TTC549 (cell line): ENCODE results near the gene ING2.

Experiments
- FAIRE-seq: peaks from 2 replicates; lab custom pipeline; 2012; peaks lifted over from hg19 to GRCh38; lab: Jason Lieb, UNC

ING2 gene

DNA sequence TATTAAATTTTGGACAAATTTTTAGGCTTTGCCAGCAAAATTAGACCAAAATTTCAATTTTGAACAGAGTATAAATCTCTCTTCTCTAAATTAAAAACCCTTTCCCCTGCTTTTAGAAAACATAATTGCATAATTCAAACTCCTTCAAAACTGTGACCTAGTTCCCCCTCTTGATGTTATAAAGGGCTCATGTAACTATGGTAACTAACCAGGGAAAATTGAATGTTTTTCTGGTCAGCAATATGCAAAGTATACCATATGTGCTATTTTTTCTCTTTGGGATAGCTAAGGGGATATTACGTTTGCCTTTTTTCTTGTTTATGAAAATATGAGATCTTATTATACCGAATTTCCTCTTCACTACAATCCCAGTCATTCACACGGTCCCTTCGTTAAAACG, 5.1 kb upstream of the ING2 start:
- no peak for FAIRE-seq

DNA sequence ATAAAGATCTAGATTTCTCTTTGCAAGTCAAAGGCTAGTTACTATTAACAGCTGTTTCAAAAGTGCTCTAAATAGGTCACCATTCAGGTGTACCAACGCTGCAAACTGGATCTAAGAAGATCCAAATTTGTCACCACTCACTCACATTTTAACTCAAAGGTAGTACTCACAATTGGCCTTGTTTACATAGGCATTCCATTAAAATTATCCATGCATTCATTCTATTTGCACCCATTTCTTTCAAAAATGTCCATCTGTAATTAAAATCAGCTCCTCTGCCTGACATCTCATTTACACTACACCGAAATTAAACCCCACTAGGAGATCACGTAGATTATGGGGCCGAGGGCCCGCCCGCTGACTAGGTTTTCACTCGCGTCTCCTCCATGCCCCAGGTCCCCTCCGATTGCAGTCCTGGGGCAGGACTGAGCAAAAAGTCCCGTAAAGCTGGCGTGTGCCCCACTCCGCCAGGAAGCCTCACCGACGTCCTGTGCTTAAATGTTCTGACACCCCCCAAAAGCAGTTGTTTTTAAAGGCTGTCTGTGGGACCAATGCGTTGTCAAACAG, 1.3 kb upstream of the ING2 start:
- FAIRE-seq = no peak

GRCh38 chr4:183504064-183504929, 561 bp upstream of the ING2 start:
- FAIRE-seq = peak; percentile 62

- no peak for FAIRE-seq
These were observed 942 bp downstream of the ING2 start for GRCh38 chr4:183505611-183506388.

- no peak for FAIRE-seq
These were observed 1.5 kb downstream of the ING2 start for GRCh38 chr4:183506389-183506735.

DNA sequence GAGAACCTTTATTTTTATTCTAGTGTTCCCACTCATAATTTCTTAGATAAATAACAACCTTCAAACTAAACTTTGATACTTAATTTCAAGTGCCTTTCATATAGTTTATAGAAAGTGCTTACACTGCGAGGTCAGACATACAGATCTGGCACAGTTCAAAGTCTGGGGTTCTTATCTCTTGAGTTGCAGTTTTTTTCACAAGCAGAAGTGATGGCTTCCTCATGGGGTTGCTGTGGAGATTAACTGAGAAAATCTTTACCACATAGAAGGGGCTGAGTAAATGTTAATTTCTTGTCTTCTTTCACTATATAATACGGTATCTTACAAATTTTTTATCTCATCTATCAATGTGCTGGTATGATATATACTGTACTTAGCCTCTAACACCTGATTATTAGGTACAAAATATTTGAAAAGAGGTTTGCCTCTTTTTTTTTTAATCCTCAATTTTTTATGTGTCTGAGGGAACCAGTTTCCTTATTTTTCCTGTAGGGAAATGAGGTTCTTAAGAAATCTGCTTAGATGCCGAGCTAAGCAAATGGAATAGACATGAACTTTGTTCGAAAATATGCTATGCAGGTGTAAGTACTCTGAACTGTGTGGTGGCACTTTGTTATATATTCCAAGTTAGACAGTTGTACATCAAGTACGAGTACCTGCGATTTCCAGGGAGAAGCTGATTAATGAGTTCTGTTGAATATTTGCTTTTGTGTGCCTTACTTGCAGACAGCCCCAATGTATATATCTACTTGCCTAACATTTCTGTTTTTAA, 3.3 kb downstream of the ING2 start:
- FAIRE-seq = no peak

DNA sequence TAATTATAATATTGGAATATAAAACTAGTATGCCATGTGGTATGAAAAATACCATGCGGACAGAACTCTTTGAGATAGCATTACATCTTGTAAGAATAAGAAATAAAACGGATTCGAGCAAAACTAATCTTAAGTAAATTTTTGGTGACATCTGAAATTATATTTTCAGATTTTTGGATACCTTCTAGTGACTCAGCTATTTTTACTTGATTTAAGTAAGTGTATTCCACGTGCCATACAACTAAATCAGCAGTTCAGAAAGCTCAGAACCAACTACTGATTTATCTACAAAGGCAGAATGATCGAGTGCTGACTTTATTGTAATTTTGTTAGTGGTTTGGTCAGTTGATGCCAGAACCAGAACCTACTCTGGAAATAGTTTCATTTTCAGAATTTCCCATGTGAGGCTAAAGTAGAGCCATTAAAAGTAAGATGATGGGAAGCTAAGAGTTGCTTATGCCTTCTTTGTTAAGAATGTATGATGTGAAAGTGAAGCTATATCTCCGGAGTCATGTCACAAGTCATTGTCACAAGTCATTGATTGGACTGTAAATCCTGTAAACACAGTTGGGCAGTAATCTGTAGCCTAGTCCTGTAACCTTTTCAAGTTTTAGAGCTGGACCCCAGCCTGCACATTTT, 4.0 kb downstream of the ING2 start:
- FAIRE-seq = no peak

- FAIRE-seq = no peak
These were observed 10.6 kb downstream of the ING2 start for GRCh38 chr4:183515411-183515810.

GRCh38 chr4:183517194-183517593, 12.3 kb downstream of the ING2 start:
- no peak for FAIRE-seq

DNA sequence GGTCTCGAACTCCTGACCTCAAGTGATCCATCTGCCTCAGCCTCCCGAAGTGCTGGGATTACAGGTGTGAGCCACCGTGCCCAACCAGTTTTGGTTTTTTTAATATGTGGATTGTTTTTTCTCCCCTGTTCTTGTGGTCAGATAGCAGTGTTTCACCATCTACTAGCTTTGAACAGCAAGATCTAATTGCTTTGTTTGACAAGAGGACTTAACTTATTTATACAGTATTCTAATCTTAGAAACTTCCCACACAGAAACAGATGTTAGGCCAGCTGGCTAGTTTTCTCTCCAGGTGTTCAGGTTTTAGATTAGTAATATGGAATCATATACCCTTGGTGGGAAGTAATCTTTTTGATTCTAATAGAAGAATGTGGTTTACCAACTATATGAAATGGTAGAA, 12.9 kb downstream of the ING2 start:
- FAIRE-seq = no peak

- FAIRE-seq = no peak
These were observed 18.0 kb downstream of the ING2 start for GRCh38 chr4:183522821-183523220.

DNA sequence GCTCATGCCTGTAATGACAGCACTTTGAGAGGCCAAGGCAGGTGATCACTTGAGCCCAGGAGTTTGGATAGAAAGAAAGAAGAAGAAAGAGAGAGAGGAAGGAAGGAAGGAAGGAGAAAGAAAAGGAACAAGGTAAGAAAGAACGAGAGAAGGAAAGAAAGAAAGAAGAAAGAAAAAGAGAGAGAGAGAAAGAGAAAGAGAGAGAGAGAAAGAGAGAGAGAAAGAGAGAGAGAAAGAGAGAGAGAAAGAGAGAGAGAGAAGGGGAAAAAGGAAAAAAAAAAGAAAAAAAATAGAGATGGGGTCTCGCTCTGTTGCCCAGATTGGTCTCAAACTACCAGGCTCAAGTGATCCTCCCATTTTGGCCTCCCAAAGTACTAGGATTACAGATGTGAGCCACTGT, 22.5 kb downstream of the ING2 start:
- no peak for FAIRE-seq

DNA sequence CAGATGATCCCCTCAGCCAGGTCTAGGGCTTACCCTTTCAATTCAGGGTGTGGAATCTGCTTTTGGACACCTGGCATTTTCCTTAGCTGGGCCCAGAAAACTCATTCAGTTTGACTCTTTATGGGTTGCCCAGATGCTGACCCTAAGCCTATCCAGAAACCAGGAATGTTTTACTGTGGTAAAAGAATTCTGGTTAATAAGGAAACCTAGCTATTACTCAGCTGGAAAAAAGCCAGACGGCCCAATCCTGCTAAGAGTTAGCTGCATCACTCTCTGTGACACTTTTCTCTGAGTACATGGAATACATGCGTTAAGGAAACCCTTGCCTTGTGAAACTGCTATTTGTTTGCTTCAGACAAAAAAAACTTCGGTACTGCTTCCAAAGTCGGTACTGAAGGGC, 28.0 kb downstream of the ING2 start:
- FAIRE-seq = no peak

- no peak for FAIRE-seq
These were observed 28.8 kb downstream of the ING2 start for GRCh38 chr4:183533698-183534097.

DNA sequence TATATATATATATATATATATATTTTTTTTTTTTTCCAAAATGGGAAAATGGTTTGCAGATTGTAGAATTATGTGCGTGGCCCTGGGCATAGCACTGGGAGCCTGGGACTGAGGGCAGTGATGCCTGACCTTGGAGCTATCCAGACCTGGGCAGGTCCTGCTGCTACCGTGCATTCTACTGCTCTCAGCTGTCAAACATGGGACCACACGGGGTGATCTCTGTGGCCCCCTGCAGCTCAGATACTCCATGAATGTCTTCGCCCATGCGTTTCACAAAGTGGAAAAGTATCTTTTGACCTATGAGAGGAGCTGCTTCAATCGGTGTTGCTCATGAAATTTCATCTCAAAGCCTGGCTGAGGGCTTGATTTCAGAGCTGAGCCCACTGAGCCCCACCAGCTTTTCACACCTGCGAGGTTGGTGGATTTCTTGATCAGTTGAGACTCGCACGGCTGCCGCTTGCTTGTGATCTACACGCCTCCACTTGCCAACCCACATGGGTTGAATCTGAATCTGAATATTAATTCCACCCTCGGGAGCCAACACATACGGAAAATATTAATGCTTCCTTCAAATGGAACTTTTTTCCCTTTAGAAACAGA, 35.7 kb downstream of the ING2 start:
- FAIRE-seq = no peak

- FAIRE-seq = no peak
These were observed 36.3 kb downstream of the ING2 start for GRCh38 chr4:183541010-183541751.

GRCh38 chr4:183541752-183542040, 36.8 kb downstream of the ING2 start:
- no peak for FAIRE-seq

DNA sequence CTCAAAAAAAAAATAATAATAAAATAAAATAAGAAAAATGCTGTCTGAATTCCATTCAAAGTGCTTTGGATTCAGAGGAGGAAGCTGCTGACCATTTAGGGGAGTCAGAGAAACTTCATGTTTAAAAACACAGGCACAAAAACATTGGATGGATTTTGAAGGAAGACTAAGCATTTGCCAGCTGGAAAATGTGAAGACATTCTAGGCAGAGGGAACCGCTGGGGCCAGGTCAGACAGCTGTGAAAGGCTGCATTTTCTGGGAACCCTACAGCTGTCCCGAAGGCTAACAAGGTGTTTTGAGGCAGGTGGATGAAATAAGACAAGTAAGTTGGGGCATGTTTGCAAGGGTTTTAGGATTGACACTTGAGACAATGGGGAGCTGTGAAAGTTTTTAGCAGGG, 38.6 kb downstream of the ING2 start:
- no peak for FAIRE-seq

DNA sequence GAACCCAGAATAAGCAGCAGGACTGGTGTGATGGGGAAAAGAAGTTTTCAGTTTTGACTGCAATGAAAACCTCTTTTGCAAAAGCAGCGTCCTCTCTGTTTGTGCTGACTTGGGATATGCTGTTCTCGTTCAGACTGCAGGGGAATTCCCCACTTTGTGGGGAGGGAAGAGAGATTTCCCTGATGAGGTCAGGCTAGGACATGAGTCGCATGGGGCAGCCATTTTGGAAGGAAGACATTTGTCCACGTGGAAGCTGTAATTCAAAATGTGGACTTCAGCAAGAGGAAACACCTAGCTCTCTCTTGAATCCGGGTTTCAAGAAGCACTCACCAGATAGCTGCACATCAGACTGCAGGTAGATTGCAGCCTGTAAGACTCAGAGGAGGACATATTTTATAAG, 39.3 kb downstream of the ING2 start:
- FAIRE-seq = no peak

GRCh38 chr4:183546376-183546775, 41.5 kb downstream of the ING2 start:
- no peak for FAIRE-seq

DNA sequence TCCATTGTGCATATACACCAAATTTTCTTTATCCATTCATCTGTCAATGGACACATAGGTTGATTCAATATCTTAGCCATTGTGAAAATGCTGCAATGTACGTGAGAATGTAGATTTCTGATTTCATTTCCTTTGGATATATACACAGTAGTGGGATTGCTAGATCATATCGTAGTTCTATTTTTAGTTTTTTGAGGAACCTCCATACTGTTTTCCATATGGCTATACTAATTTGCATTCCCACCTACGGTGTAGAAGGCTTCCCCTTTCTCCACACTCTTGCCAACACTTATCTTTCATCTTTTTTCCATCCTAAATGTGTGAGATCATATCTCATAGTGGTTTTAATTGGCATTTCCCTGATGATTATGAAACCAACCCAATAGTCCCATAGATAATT, 43.4 kb downstream of the ING2 start:
- no peak for FAIRE-seq
